Left renal pelvis (tissue), 4 donors: ENCODE measurements around the gene CSTF2T. TPM values are rescaled to one million over a fixed set of nuclear protein-coding genes. Genes with fewer than 3 reads are reported as not detected.
"Not testable (repeated sequence)": the region's sequence is repeated elsewhere in the genome, so short reads cannot be mapped to it uniquely, and the experiment has no call there.

Source experiments
- DNase-seq, 4 donors: peaks; one replicate each; pipeline ENCODE4 v3.0.0-alpha.2; 2013; ENCODE audit warnings: low read depth in 4 of 4, low spot score in 3 of 4
- polyA plus RNA-seq, 4 donors: library from polyadenylated mRNA; unstranded; fragments of 120-200 nt; gene quantifications; one replicate each; pipeline ENCODE4 v1.2.1, GENCODE V29; 2013; ENCODE audit not compliant: insufficient read length in 4 of 4

Gene CSTF2T
- polyA plus RNA-seq, 4 donors: 34.5 to 44.8 (median 42.1) TPM

DNA sequence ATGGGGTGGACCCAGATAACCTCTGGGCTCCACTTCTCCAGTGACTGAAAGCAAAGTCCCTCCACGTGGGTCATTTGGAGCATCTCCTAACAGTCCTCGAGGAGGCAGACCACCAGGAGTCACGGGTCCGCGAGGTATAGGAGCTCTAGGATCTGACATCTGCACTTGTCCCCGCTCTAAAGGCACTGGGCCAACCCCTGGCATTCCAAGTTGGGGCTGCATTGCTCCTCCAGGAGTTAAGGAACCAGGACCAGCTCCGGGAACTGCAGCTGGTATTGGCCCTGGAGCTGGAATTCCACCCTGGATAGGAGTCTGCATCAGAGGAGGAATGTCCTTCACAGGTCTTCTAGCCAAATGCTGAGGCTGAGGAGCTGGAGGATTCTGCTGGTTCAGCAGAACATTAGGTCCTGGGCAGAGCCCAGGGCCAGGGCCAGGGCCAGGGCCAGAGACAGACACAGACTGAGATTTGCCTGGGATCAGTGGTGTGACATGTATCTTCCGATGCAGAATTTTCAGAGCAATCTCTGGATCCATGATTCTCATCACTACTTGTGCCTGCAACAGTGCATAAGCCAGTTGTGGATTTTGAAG, 827 bp downstream of the CSTF2T start:
- DNase-seq: no peak

DNA sequence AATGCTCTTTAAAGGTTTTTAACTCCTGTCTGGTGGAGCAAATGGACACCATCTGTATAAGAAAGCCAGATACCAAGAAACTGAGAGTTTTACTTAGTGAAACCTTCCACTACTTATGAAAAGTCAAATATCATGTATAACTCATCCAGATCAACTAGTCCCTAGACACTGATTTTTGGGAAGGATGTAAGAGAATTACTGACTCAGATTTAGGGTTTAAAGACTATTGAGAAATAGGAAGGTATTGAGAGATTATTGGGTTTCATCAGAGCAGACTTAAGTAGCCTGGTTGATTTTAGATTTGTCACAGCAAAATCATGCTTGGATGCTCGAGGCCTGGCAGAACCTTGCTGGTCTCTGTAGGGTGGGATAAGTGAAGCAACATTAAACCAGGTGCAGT, 3.1 kb downstream of the CSTF2T start:
- no peak for DNase-seq

DNA sequence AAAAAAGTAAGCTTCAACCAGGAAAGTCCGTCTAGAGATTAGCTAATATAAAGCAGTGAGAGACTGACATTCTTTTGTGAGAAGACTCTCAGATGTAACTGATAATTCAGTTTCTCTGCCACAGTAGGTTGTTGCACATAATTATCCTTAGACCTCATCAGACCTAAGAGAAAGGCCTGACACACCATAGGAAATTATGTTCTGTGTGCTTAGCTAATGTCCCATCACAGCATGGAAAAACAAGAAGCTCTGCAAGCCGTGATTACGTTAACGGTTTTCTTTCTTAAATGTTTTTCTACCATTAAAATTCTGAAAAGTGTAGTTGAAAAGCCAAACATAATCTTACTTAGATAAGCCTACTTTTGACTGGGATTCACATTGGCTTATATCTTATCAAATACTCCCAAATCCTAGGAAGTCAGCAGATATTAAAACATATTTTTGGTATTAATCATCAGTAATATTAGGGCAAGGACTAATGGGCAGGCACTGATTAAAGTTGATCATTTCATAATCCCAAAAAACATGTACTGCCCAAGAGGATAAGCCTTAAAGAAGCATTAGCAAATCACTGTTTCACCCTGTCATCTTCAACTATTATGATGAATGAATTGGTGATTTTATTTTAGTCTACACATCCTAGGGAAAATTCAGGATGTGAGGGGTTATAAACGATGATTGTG, 5.2 kb downstream of the CSTF2T start:
- no peak for DNase-seq

DNA sequence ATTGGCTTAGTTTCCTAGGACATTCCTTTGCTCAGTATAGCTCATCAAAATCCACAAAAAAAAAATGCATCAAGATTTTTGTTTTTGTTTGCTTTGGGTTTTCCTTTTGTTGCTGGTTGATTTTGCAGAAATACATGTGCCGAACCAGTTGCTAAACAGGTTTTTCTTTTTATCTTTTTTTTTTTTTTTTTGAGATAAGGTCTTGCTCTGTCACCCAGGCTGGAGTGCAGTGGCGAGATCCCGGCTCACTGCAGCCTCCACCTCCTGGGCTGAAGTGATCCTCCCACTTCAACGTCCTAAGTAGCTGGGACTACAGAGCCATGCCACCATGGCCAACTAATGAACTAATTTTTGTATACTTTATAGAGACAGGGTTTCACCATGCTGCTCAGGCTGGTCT, 8.3 kb downstream of the CSTF2T start:
- DNase-seq: no peak

DNA sequence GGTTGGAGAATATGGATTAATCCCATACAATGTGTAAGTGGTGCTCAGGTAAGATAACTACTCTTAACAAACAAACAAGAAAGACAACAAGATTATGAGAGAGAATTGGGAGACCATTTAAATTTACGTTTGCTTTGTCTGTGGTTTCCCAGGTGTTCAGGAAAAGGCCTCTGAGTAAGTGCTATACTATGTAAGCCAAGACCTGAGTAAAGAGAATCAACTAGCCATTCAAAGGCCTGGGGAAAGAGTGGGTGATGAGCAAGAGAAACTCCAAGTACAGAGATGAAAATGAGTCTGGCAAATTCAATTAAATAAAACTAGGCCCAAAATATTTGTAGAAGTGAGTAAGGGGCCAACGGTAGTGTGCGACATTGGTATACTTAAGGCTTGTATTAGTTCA, 9.9 kb downstream of the CSTF2T start:
- DNase-seq: no peak

DNA sequence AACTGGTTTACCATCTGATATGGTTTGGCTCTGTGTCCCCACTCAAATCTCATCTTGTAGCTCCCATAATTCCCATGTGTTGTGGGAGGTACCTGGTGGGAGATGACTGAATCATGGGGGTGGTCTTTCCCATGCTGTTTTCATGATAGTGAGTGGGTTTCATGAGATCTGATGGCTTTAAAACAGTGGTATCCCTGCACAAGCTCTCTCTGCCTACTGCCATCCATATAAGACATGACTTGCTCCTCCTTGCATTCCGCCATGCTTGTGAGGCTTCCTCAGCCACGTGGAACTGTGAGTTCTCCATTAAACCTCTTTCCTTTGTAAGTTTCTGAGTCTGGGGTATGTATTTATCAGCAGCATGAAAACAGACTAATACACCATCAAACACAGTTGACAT, 10.6 kb downstream of the CSTF2T start:
- not testable (repeated sequence) for DNase-seq

DNA sequence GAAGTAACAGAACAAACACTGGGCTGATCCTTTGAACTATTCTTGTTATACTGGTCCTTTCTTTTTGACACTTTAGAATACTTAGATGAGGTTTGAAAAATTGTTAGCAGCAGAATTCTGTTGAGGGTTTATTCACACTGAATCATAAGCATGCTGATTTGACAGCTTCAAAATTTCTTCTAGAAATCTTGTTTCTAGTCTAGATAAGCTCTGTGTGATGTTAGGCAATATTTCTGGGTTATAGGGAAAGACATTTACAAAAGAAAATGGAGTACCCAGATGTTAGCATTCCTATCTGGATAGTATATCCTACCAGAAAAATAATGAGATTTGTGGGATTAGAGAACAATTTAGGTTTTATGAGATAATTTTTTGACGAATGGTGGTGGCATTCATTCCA, 12.1 kb downstream of the CSTF2T start:
- no peak for DNase-seq

DNA sequence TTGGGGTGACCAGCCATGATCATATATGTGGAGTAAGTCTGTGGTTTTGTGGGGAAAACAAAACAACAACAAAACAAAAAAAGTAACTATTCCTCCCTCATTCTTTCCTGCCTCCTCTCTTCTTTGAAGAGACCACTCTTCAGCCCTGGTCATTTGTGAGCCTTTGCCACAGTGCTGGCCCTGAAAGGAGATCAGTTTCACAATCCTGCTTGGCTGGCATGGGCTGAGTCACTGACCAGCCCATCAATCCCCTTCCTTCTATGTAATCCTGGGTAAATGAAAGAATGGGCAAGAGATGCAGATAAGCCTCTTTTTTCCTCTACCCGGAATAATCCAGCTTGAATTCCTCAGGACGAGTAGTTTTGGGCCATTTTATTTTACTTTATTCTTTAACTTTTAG, 13.6 kb downstream of the CSTF2T start:
- no peak for DNase-seq

DNA sequence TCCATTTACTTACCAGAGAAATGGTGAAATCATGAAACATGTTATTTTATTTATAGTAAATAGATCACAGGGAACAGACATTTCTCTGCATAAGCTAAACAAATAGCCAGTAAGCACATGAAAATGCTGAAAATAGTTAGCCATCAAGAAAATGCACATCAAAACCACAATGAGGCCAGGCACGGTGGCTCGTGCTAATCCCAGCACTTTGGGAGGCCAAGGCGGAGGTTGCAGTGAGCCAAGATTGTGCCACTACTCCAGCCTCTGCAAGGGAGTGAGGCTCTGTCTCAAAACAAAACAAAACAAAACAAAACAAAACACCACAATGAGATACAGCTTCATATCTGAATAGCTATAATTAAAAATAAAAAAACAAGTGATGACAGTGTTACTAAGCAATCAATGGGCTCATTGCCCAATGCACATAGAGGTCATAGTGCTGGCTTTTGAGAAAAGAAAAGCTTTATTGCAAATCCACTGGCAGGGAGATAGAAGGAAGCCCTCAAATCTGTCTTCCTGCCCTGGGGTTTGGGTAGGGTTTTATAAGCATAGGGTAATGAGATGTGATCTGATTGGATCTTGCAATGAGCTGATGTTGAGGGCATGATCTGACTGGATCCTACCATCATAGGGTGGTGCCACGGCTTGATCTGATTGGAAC, 16.2 kb downstream of the CSTF2T start:
- no peak for DNase-seq

DNA sequence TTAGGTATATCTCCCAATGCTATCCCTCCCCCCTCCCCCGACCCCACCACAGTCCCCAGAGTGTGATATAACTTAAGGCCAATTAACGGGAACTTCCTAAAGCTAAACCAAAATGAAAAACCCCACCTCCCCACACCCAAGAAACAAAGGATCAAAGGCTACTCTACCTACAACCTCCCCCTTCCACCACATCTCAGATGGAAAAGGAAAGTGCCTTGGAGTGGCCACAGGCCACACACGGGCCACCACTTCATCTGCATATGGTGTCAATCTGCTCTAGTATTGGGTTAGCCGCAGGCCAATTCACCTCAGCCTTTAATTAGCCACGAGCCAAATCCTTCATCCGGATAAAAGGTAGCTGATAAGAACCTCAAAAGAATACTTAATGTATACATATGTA, 19.6 kb downstream of the CSTF2T start:
- DNase-seq: no peak

DNA sequence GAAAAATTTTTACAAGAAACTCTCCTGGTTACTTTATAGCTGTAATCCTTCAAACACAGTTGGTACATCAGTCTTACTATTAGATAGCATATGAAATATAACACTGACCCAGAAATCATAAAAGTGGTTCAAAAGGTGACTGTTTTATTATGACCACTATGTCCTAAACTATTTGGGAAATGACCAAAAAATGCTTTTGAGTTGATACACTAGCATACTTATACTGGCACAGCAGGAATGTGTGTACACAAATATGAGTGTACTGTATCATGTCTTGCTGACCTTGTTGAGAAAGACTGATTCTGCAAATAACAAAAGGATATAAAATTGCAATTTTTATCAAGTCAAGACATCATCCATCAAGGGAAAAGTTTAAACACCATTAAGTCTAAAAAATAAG, 24.3 kb downstream of the CSTF2T start:
- no peak for DNase-seq

DNA sequence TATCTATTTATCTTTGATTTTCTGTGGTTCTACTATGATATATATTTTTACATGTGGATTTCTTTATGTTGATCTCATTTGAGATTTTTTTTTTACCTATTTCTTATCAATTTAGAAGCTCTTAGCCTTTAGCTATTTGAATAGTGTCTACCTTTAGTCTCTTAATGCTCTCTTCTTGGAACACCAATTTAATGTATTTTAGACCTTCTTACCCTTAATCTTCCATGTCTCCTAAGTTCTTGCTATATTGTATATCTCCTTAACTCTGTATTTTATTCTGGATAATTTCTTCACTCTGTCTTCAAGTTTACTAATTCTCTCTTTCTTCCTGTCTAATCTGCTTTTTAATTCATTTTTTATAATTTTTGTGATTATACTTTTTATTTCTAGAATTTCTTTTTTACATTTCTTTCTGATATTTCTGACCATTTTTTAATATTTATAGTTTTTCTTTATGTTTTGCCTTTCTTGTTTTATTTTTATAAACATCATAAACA, 27.3 kb downstream of the CSTF2T start:
- no peak for DNase-seq

DNA sequence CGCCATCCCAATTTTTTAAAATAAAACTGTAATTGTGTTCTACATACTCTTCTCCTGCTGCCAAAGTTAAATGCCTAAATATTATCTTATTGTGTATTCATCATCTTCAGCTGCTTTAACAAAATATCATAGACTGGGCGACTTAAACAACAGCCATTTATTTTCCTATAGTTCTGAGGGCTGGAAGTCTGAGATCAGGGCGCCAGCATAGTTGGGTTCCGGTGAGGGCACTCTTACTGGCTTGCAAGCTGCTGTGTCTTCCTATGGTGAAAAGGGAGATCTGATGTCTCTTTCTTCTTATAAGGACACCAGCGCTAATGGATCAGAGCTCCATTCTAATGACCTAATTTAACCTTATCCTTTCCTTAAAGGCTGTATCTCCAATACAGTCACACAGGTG, 30.4 kb downstream of the CSTF2T start:
- DNase-seq: no peak

DNA sequence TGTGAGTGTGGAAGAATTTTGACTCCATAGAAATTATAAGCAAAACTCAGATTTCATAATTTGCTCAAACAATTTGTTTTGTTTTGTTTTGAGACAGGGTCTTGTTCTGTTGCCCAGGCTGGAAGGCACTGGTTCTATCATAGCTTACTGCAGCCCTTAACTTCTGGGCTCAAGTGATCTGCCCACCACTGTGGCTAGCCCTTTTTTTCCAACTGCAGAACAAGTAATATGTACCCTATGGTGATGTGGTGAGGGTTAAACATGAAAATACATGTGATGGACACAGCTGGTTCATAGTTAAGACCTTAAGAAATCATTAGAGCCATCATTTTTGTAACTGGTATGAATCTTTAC, 31.1 kb downstream of the CSTF2T start:
- no peak for DNase-seq

DNA sequence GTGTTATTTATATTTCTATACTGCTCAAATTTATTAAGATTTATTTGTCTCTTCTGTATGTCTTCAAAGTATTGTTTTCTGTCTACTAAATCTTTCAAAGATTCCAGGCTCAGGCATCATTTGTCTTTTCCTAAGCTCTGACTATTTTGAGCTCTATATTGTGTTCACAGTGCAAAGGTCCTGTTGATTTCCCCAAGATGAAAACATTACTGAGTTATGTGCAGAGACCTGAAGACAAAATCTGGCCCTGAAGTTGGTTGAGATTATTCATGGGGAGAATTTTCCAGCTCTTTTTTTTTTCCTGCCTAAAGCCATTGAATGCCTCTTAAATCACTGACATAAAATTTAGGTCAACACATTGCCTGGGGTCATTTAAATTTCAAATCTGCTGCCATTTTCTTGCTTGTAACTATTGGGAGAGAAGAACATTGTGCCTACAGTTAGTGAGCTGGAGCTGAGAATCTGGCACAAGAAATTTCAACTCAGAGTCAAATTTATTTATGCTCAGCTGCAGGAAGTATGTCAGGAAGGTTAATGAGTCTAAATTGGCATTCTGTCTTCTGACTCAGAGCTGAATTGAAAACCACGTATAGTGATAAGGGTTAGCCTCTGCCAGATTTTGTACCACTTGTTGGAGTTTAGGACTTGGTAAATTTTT, 31.6 kb downstream of the CSTF2T start:
- DNase-seq: no peak

DNA sequence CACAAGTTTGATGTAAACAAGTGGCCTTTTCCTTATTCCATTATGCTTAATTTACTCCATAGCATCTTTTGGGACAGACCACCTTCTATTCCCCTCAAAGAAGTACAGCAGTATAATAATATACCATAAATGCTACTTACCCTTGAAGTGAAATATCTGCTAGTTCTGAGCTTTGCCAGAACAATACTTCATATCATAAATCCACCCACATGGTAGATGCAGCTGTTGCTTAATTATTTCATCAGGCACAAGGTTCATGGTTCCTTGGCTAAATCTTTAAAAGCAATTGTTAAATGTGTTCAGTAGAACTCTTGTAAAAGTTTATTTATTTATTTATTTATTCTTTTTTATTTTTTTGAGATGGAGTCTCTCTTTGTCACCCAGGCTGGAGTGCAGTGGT, 32.9 kb downstream of the CSTF2T start:
- no peak for DNase-seq

DNA sequence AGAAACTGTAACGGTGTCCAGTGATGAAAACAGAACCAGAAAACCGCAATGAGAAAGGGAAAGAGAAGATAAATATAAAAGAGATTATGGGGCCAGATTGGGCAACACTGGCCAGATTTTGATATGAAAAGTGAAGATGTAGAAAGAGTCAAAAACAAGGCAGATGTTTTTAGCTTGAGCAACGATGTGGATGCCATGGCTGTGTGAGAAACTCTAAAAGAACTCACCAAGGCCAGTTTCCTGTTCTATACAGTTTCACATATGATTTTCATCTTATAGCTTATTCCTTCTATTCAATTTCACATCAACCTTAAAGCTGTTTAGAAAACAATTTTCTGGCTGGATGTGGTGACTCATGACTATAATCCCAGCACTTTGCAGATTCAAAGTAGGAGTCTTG, 36.3 kb downstream of the CSTF2T start:
- no peak for DNase-seq

DNA sequence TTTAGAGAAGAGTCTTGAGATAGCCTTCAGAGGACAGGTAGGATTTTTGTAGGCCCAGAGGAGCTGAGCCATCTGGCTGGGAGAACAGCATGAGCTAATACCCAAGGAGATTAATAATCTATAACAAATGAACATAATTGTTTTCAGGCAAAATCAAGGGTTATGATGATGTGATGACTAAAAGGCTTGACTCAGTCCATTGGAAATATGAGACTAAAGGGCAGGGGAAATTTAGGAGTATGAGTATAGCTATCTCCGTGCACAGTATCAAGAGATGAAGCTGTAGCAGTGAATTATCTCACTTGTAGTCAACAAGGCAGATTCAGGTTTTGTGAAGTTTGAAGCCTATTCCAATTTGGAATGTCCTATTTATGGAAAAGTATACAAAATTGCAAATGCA, 40.1 kb downstream of the CSTF2T start:
- no peak for DNase-seq

DNA sequence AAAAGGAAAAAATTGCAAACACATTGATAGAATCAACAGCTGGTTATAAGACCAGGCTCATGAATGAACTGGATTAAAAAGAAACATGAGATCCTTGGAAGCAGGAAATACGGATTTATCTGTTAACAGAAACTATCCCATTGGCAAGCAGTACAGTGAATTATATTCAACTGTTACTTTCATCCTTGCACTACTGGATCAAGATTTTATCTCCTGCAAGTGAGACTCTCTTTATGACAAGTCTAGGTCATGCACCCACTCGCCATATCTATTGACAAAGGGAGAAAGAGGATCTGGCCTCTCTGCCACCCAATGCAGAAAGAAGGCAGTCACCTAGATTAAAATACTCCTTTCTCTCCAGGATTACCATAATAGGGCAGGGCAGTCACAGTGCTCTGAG, 41.4 kb downstream of the CSTF2T start:
- no peak for DNase-seq

DNA sequence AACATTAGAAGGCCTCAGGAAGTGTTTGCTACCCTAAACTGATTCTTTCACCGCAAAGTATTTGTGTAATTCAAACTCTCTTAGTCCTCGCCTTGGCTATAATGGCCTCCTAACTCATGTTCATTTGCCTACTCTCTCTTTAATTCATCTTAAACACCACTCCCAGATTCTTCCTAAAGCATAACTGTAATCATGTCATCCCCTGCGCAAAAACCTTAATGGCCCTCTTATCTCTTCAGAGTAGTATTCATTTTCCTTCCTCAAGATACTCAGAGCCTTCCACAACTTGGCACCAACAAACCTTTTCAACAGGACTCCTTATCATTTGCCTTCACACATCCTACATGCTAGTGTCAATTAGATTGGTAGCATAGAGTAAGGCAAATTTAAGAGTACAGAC, 42.9 kb downstream of the CSTF2T start:
- no peak for DNase-seq

DNA sequence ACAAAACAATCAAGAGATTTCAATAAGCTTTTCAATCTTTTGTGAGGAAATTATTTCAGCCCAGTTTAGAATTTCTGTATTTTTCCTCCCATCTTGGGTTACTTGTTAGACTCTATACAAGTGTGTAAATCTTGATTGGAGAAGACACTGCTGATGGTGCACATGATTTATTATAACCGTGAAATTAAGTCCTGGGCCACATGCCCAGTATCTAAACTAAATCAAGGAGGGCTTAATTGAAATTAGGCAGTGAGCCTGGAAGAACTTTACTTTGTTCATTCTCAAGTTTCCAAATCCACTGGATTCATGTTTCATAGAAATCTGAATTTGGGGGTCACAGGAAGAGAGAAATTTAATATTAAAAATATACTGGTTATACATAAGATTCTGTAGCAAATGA, 44.5 kb downstream of the CSTF2T start:
- no peak for DNase-seq

DNA sequence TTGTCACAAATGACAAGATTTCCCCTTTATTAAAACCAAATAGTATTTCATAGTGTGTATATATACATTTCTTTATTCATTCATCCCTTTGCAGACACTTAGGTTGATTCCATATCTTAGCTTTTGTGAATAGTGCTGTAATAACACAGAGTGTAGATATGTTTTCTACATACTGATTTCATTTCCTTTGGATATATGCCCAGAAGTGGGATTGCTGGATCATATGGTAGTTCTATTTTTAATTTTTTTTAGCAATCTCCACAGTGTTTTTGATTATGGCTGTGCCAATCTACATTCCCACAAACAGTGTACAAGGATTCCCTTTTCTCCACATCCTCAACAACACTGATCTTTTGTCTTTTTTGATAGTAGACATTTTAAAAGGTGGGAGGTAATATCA, 46.4 kb downstream of the CSTF2T start:
- no peak for DNase-seq
